GM12878 (cell line): Measurements from ENCODE around the gene FGD6. TPM values are rescaled to one million over a fixed set of nuclear protein-coding genes. Genes with fewer than 3 reads are reported as not detected.

Experiments used
- ATAC-seq: fragments of 200-7000 bp; cut with Tn5 transposase; 3 replicates; pipeline ENCODE4 v1.9.1; 2020; ENCODE audit warnings: mild to moderate bottlenecking, moderate library complexity
- BruUV-seq: library from RNA; stranded (reverse); fragments of 400-500 nt; replicated peaks from 2 replicates; lab custom pipeline; 2021; lab: Mats Ljungman, UMichigan
- CTCF ChIA-PET: fragments of 300-600 bp; sonication (Branson Sonifier 250); formaldehyde crosslinking; extraction: SDS; loops from one replicate; lab custom pipeline; 2021; ENCODE audit warnings: inconsistent platforms; lab: Yijun Ruan, JAX
- POLR2A ChIA-PET: fragments of 350-600 bp; formaldehyde crosslinking; extraction: SDS; loops from one replicate; lab custom pipeline; 2021; ENCODE audit warnings: inconsistent platforms; lab: Charles Lee
- RAD21 ChIA-PET: fragments of 300-600 bp; sonication (Branson Sonifier 250); formaldehyde crosslinking; loops from one replicate; lab custom pipeline; 2023; ENCODE audit warnings: antibody characterized with exemption; ENCODE audit not compliant: unreplicated experiment; lab: Charles Lee
- SMC1A ChIA-PET: fragments of 300-600 bp; sonication (Branson Sonifier 250); formaldehyde crosslinking; loops from one replicate; lab custom pipeline; 2023; ENCODE audit not compliant: unreplicated experiment, uncharacterized antibody; lab: Charles Lee
- DNase-seq: peaks from one replicate; pipeline ENCODE4 v3.0.0-alpha.2; 2011; ENCODE audit warnings: low read depth, low spot score
- FAIRE-seq: peaks from 3 replicates; lab custom pipeline; 2011; peaks lifted over from hg19 to GRCh38; lab: Jason Lieb, UNC
- H2AFZ ChIP-seq: 2 replicates; pipeline ENCODE4 v1.6.0; 2011; ENCODE audit warnings: low read depth, low read length, control low read depth; ENCODE audit not compliant: control insufficient read depth
- H3K27ac ChIP-seq: 2 replicates; pipeline ENCODE4 v1.5.1; 2011; ENCODE audit warnings: control low read depth; ENCODE audit not compliant: control insufficient read depth, insufficient read depth
- H3K27me3 ChIP-seq, 2 experiments: replicated peaks in 1 of 2; 2 replicates each; pipeline versions ENCODE4 v1.6.0 to v1.6.1; 2011; ENCODE audit warnings: low read length in 1 of 2; ENCODE audit not compliant: control insufficient read depth in 2 of 2, insufficient read depth in 2 of 2
- H3K36me3 ChIP-seq, 2 experiments: 2 replicates each; pipeline ENCODE4 v1.5.1; 2011; ENCODE audit warnings: low read length in 1 of 2; ENCODE audit not compliant: control insufficient read depth in 2 of 2, insufficient read depth in 2 of 2
- H3K4me1 ChIP-seq: 2 replicates; pipeline ENCODE4 v1.6.1; 2011; ENCODE audit warnings: mild to moderate bottlenecking, low read length, moderate library complexity, mixed read lengths; ENCODE audit not compliant: control insufficient read depth, insufficient read depth
- H3K4me2 ChIP-seq: 2 replicates; pipeline ENCODE4 v1.6.0; 2011; ENCODE audit warnings: control low read depth; ENCODE audit not compliant: control insufficient read depth, insufficient read depth
- H3K4me3 ChIP-seq: fragments of 200-600 bp; sonication (generic); 2 replicates; pipeline ENCODE4 v1.5.1; 2016
- H3K79me2 ChIP-seq: 2 replicates; pipeline ENCODE4 v1.6.0; 2011; ENCODE audit warnings: low read length; ENCODE audit not compliant: control insufficient read depth, insufficient read depth
- H3K9ac ChIP-seq: 2 replicates; pipeline ENCODE4 v1.8.0; 2011; ENCODE audit warnings: low read length, control low read depth, mixed read lengths; ENCODE audit not compliant: control insufficient read depth, insufficient read depth
- H3K9me3 ChIP-seq: replicated peaks from 3 replicates; pipeline ENCODE4 v1.5.1; 2011; ENCODE audit warnings: mild to moderate bottlenecking, low read length; ENCODE audit not compliant: control insufficient read depth, insufficient read depth
- H4K20me1 ChIP-seq: 2 replicates; pipeline ENCODE4 v1.6.0; 2011; ENCODE audit not compliant: control insufficient read depth, insufficient read depth
- DPF2 ChIP-seq: fragments of 450-650 bp; IDR thresholded peaks from 2 replicates; pipeline ENCODE4 v1.6.1; 2017; ENCODE audit warnings: mild to moderate bottlenecking
- GABPA ChIP-seq: IDR thresholded peaks from 2 replicates; pipeline ENCODE4 v1.6.1; 2014; ENCODE audit warnings: antibody characterized with exemption, low read depth, mild to moderate bottlenecking, inconsistent platforms
- IKZF1 ChIP-seq: fragments of 450-650 bp; conservative IDR thresholded peaks from 2 replicates; pipeline ENCODE4 v1.6.1; 2017; ENCODE audit warnings: antibody characterized with exemption, mild to moderate bottlenecking
- MEF2B ChIP-seq: fragments of 450-650 bp; IDR thresholded peaks from 2 replicates; pipeline ENCODE4 v1.6.1; 2018; ENCODE audit warnings: mild to moderate bottlenecking, moderate library complexity; ENCODE audit not compliant: partially characterized antibody, poor library complexity, severe bottlenecking
- NRF1 ChIP-seq: conservative IDR thresholded peaks from 2 replicates; pipeline ENCODE4 v1.6.1; 2011; ENCODE audit warnings: mild to moderate bottlenecking, low read depth, low read length, improper control_type of control experiment
- SIX5 ChIP-seq: IDR thresholded peaks from 2 replicates; pipeline ENCODE4 v1.6.1; 2011; ENCODE audit warnings: mild to moderate bottlenecking, low read depth, low read length, moderate library complexity; ENCODE audit not compliant: severe bottlenecking
- ZNF24 ChIP-seq: fragments of 450-650 bp; IDR thresholded peaks from 2 replicates; pipeline ENCODE4 v1.6.1; 2017; ENCODE audit warnings: antibody characterized with exemption, mild to moderate bottlenecking
- WGBS: methylation state at CpG from one replicate; pipeline ENCODE4 v1.1.6; 2016; ENCODE audit warnings: low lambda C conversion rate; ENCODE audit not compliant: insufficient replicate concordance, insufficient coverage; ENCODE audit errors: missing lambda C conversion rate; 5-methylcytosine and 5-hydroxymethylcytosine counted together
- in situ Hi-C: fragments of 300-500 bp; cut with MboI; formaldehyde crosslinking; loops from 9 replicates; pipeline ENCODE4 v1.14.3; 2018; ENCODE audit warnings: mixed read lengths
- intact Hi-C: fragments of 100-400 bp; cut with micrococcal nuclease; formaldehyde crosslinking; loops from one replicate; pipeline ENCODE4 v1.14.2; 2022; ENCODE audit not compliant: unreplicated experiment
- polyA plus RNA-seq, 11 experiments: library from polyadenylated mRNA; depleted of rRNA in 4 of 11; unstranded in 6 of 11; stranded (reverse) in 5 of 11; fragments of >200 nt; fragmentation: Nextera tagmentation in 4 of 11; fragmentation: Illumina TruSeq in 1 of 11; extraction: Ambion mirVana in 4 of 11; extraction: Trizol in 1 of 11; gene quantifications; 1 replicate in 1 of 11; 2 replicates in 10 of 11; pipeline versions ENCODE4 v1.2.1 to v1.2.3, GENCODE V29; 2011 to 2016; ENCODE audit warnings: inconsistent platforms in 2 of 11, missing spikeins in 2 of 11, low read depth in 1 of 11
- total RNA-seq, 4 experiments: library from RNA; depleted of rRNA in 3 of 4; stranded (reverse); fragments of >200 nt in 3 of 4; fragmentation: Illumina TruSeq in 1 of 4; extraction: Trizol in 1 of 4; gene quantifications; 2 replicates each; pipeline versions ENCODE4 v1.2.1 to v1.2.3, GENCODE V29; 2013 to 2021
- TF ChIP-seq, protein P1 (sequence below): fragments of 450-650 bp; formaldehyde crosslinking; IDR thresholded peaks from 2 replicates; pipeline ENCODE4 v1.5.0; 2022; ENCODE audit warnings: mild to moderate bottlenecking, missing genetic modification characterization

Gene FGD6
- total and polyA plus RNA-seq, 10 of the 15 experiments (the other 5 are each of a cell fraction or from before 2014, with no cell fraction given): 2.4 to 15.5 (median 8.9) TPM

- WGBS: 70% methylated on average over 5 of the region's 5 CpGs
- Histone ChIP-seq H3K9ac (no peak overlapping the region), H3K27ac (no peak overlapping the region), H3K4me2 (no peak overlapping the region), H3K9me3 (no peaks in the 10 kb centered on the region), H3K4me1 (0 out of 2 replicates have a peak, but pooled peaks cover 3% of the 10 kb centered on the region), H4K20me1 (no peaks in the 10 kb centered on the region), H3K36me3 (no peaks in the 10 kb centered on the region), H3K4me3 (no peak overlapping the region), H2AFZ (no peak overlapping the region), H3K79me2 (peaks cover 17% of the 10 kb centered on the region), H3K27me3 (no peaks in the 10 kb centered on the region)
- ChIA-PET SMC1A (no interaction called here), POLR2A (interaction anchor here (1.5 kb wide), 1 partner anchor 199 kb away, joined by 3 read pairs; no protein-coding TSS in a partner anchor), RAD21 (no interaction called here), CTCF (interaction anchor here (1.0 kb wide), 1 partner anchor 148 kb away, joined by 3 read pairs; no protein-coding TSS in a partner anchor)
- no TSS peak for BruUV-seq
- no peak for ATAC-seq
- intact Hi-C loops: loop anchor here (5.0 to 10.0 kb wide), 3 partner anchors 143 to 530 kb away; partner anchors contain the start of genes FGD6 and VEZT
- no peak for DNase-seq
- TF ChIP-seq ZNF24 (no peak), NRF1 (no peak), MEF2B (no peak), IKZF1 (no peak), DPF2 (no peak), SIX5 (no peak), GABPA (no peak)
- TF ChIP-seq, protein P1, sequence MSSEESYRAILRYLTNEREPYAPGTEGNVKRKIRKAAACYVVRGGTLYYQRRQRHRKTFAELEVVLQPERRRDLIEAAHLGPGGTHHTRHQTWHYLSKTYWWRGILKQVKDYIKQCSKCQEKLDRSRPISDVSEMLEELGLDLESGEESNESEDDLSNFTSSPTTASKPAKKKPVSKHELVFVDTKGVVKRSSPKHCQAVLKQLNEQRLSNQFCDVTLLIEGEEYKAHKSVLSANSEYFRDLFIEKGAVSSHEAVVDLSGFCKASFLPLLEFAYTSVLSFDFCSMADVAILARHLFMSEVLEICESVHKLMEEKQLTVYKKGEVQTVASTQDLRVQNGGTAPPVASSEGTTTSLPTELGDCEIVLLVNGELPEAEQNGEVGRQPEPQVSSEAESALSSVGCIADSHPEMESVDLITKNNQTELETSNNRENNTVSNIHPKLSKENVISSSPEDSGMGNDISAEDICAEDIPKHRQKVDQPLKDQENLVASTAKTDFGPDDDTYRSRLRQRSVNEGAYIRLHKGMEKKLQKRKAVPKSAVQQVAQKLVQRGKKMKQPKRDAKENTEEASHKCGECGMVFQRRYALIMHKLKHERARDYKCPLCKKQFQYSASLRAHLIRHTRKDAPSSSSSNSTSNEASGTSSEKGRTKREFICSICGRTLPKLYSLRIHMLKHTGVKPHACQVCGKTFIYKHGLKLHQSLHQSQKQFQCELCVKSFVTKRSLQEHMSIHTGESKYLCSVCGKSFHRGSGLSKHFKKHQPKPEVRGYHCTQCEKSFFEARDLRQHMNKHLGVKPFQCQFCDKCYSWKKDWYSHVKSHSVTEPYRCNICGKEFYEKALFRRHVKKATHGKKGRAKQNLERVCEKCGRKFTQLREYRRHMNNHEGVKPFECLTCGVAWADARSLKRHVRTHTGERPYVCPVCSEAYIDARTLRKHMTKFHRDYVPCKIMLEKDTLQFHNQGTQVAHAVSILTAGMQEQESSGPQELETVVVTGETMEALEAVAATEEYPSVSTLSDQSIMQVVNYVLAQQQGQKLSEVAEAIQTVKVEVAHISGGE (CRISPR knock-in tag): no peak
- no peak for FAIRE-seq
- in situ Hi-C loops: no loop called here
Measured at GRCh38 chr12:95074766-95075165, 142.5 kb downstream of the FGD6 start.
